NB4 (cell line): ENCODE results near the gene MED15.
"Not testable (repeated sequence)": the region's sequence is repeated elsewhere in the genome, so short reads cannot be mapped to it uniquely, and the experiment has no call there.

Source experiments
- MYC ChIP-seq: IDR thresholded peaks from 2 replicates; pipeline ENCODE4 v1.6.1; 2011; ENCODE audit warnings: low read depth, low read length
- POLR2A ChIP-seq: IDR thresholded peaks from 2 replicates; pipeline ENCODE4 v1.6.1; 2011; ENCODE audit warnings: mild to moderate bottlenecking; ENCODE audit not compliant: insufficient read length; ENCODE audit errors: extremely low read depth
- TF ChIP-seq, protein P1 (sequence below): IDR thresholded peaks from one replicate; pipeline ENCODE4 v1.5.1; 2012; ENCODE audit warnings: low read depth, low read length
- TF ChIP-seq, protein P2 (sequence below): IDR thresholded peaks from 2 replicates; pipeline ENCODE4 v1.6.1; 2011; ENCODE audit warnings: low read depth, low read length

DNA sequence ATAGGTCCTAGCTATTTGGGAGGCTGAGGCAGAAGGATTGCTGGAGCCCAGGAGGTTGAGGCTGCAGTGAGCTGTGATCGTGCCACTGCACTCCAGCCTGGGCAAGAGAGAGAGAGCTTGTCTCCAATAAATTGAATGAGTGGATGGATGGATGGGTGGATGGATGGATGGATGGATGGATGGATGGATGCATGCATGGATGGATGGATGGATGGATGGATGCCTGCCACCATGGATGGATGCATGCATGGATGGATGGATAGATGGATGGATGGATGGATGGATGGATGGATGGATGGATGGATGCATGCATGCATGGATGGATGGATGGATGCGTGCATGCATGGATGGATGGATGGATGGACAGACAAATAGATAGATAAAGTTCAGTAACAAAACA lies 36.9 kb upstream of the MED15 start:
- TF ChIP-seq, protein P1, sequence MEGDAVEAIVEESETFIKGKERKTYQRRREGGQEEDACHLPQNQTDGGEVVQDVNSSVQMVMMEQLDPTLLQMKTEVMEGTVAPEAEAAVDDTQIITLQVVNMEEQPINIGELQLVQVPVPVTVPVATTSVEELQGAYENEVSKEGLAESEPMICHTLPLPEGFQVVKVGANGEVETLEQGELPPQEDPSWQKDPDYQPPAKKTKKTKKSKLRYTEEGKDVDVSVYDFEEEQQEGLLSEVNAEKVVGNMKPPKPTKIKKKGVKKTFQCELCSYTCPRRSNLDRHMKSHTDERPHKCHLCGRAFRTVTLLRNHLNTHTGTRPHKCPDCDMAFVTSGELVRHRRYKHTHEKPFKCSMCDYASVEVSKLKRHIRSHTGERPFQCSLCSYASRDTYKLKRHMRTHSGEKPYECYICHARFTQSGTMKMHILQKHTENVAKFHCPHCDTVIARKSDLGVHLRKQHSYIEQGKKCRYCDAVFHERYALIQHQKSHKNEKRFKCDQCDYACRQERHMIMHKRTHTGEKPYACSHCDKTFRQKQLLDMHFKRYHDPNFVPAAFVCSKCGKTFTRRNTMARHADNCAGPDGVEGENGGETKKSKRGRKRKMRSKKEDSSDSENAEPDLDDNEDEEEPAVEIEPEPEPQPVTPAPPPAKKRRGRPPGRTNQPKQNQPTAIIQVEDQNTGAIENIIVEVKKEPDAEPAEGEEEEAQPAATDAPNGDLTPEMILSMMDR: not testable (repeated sequence)
- TF ChIP-seq POLR2A, MYC: not testable (repeated sequence)
- TF ChIP-seq, protein P2, sequence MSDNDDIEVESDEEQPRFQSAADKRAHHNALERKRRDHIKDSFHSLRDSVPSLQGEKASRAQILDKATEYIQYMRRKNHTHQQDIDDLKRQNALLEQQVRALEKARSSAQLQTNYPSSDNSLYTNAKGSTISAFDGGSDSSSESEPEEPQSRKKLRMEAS: not testable (repeated sequence)
